ENCODE results near the gene FLACC1.
"Not testable (repeated sequence)": the region's sequence is repeated elsewhere in the genome, so short reads cannot be mapped to it uniquely, and the experiment has no call there.

The FLACC1 gene

GRCh38 chr2:201248288-201248844, 108.8 kb downstream of the FLACC1 start:
- DNase-seq: no peak

GRCh38 chr2:201246280-201246679, 110.9 kb downstream of the FLACC1 start:
- DNase-seq: no peak

- no peak for DNase-seq
Measured at GRCh38 chr2:201244829-201245228, 112.3 kb downstream of the FLACC1 start.

- DNase-seq: no peak
Measured at GRCh38 chr2:201242571-201243277, 114.4 kb downstream of the FLACC1 start.

GRCh38 chr2:201239167-201239935, 117.8 kb downstream of the FLACC1 start:
- not testable (repeated sequence) for DNase-seq

All from activated CD8-positive, alpha-beta memory T cell treated with anti-CD3 and anti-CD28 coated beads, Interleukin-2, amount 50 U/mL, for 48 hours (primary cell).